Gastrocnemius medialis (tissue), 4 donors: ENCODE measurements around the gene C16orf54.

Experiments
- CTCF ChIP-seq, 5 experiments: fragments of 450-650 bp in 3 of 5; fragments of 200-600 bp in 2 of 5; sonication (generic) in 2 of 5; IDR thresholded peaks in 4 of 5; conservative IDR thresholded peaks in 1 of 5; 1 replicate in 4 of 5; 2 replicates in 1 of 5; pipeline ENCODE4 v1.5.1; 2016 to 2019; ENCODE audit warnings: antibody characterized with exemption in 5 of 5, mild to moderate bottlenecking in 3 of 5, moderate library complexity in 3 of 5
- POLR2A ChIP-seq, 2 donors: fragments of 450-650 bp; IDR thresholded peaks; one replicate each; pipeline ENCODE4 v1.6.1; 2017; ENCODE audit warnings: antibody characterized with exemption in 2 of 2, mild to moderate bottlenecking in 2 of 2, moderate library complexity in 2 of 2

- TF ChIP-seq CTCF (IDR thresholded peaks at IDR 0.05 in 4 of 5, conservative IDR thresholded peaks at IDR 0.05 in 1 of 5) (no peak), POLR2A (IDR thresholded peaks at IDR 0.05) (no peak)
Measured at GRCh38 chr16:29770250-29770929, 24.6 kb upstream of the C16orf54 start.
